NT2/D1 (cell line): ENCODE data around the gene SEC23IP.
A peak's percentile ranks its signal among the peaks of the same experiment; 100 is the strongest.

Experiments used
- SUZ12 ChIP-seq: IDR thresholded peaks from 2 replicates; pipeline ENCODE4 v1.6.1; 2011; ENCODE audit not compliant: insufficient read length, insufficient read depth; ENCODE audit errors: extremely low read depth
- YY1 ChIP-seq: IDR thresholded peaks from 2 replicates; pipeline ENCODE4 v1.6.1; 2011; ENCODE audit not compliant: insufficient read length, insufficient read depth
- ZNF274 ChIP-seq: IDR thresholded peaks from 2 replicates; pipeline ENCODE4 v1.6.1; 2011; ENCODE audit warnings: mild to moderate bottlenecking, low read depth, low read length

DNA sequence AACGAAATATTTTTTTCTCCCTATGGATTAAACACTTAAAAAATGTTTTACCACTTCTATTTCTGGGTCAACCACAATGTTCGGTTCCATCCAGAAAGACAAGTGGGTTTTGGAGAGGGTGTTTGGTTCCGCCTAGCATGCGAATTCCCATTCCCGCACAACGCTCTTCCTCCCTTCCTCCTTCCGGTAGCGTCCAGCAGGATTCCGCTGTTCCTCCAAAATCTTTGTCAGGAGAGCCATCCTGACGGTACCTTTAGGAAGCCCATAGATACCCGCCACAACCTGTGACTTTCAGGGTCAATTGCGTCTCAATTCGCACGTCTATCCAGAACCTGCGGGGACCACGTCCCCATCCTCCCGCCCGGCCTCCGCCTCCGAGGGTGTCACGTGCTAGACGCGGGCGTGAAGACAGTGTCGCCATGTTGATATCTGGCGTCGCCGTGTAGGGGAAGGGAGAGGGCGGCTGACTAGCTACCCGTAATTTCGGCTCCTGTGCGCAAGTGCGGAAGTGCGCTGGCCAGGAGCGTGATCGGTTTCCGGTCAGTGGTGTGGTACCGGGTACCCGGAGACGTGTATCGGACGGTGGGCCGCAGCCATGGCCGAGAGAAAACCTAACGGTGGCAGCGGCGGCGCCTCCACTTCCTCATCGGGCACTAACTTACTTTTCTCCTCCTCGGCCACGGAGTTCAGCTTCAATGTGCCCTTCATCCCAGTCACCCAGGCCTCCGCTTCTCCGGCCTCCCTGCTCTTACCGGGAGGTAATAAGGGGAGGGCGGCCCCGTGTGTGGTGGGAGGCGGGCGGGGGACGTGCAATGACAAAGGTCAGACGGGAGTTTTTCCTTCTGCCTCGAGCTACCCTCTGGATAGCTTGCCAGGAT lies at the start of gene SEC23IP:
- no peak for TF ChIP-seq ZNF274
- TF ChIP-seq YY1 = peak; percentile 90
- TF ChIP-seq SUZ12 = no peak
